IPS-NIHi7 (cell line): Measurements from ENCODE around the gene SCGB1D1.

Experiments
- DNase-seq: peaks from one replicate; pipeline ENCODE4 v3.0.0; 2012; ENCODE audit warnings: mixed read lengths; ENCODE audit errors: extremely low spot score

Gene SCGB1D1

GRCh38 chr11:62190011-62190410 lies at the start of gene SCGB1D1:
SCGB1D1 (plus strand) TSS chr11:62190216; CDS start chr11:62190285, 69 bp downstream.
- DNase-seq, result no peak

- DNase-seq, result no peak
These were observed 49.5 kb upstream of the SCGB1D1 start for GRCh38 chr11:62140304-62141110.

GRCh38 chr11:62141111-62142042 lies 48.6 kb upstream of the SCGB1D1 start:
- no peak for DNase-seq

GRCh38 chr11:62142043-62142375 lies 48.0 kb upstream of the SCGB1D1 start:
- DNase-seq, result no peak

GRCh38 chr11:62142921-62143320 lies 47.1 kb upstream of the SCGB1D1 start:
- no peak for DNase-seq

GRCh38 chr11:62143727-62144126 lies 46.3 kb upstream of the SCGB1D1 start:
- DNase-seq, result no peak

GRCh38 chr11:62144641-62145255 lies 45.3 kb upstream of the SCGB1D1 start:
- no peak for DNase-seq

- no peak for DNase-seq
These were observed 44.6 kb upstream of the SCGB1D1 start for GRCh38 chr11:62145261-62145871.

- DNase-seq, result no peak
These were observed 43.4 kb upstream of the SCGB1D1 start for GRCh38 chr11:62146476-62147200.

GRCh38 chr11:62147545-62147944 lies 42.5 kb upstream of the SCGB1D1 start:
- no peak for DNase-seq

GRCh38 chr11:62148271-62148980 lies 41.6 kb upstream of the SCGB1D1 start:
- no peak for DNase-seq

- no peak for DNase-seq
These were observed 39.8 kb upstream of the SCGB1D1 start for GRCh38 chr11:62149986-62150886.

GRCh38 chr11:62150887-62151736 lies 38.9 kb upstream of the SCGB1D1 start:
- no peak for DNase-seq

GRCh38 chr11:62151737-62152102 lies 38.3 kb upstream of the SCGB1D1 start:
- no peak for DNase-seq

GRCh38 chr11:62152245-62153086 lies 37.5 kb upstream of the SCGB1D1 start:
- DNase-seq, result no peak

- DNase-seq, result no peak
These were observed 37.0 kb upstream of the SCGB1D1 start for GRCh38 chr11:62153087-62153395.

GRCh38 chr11:62153617-62154016 lies 36.4 kb upstream of the SCGB1D1 start:
- DNase-seq, result no peak

GRCh38 chr11:62157603-62158002 lies 32.4 kb upstream of the SCGB1D1 start:
- DNase-seq, result no peak
